B cell (primary cell): ENCODE measurements around the gene ZSCAN2. TPM values are rescaled to one million over a fixed set of nuclear protein-coding genes. Genes with fewer than 3 reads are reported as not detected.
"Not testable (repeated sequence)": the region's sequence is repeated elsewhere in the genome, so short reads cannot be mapped to it uniquely, and the experiment has no call there.

ENCODE experiments used
- ATAC-seq: fragments of 200-7000 bp; cut with Tn5 transposase; one replicate; pipeline ENCODE4 v1.10.0; 2021; ENCODE audit warnings: low read depth, mild to moderate bottlenecking, moderate number of reproducible peaks, moderate library complexity
- CTCF ChIA-PET: fragments of 350-600 bp; sonication (Branson Sonifier 250); formaldehyde crosslinking; loops from one replicate; lab custom pipeline; 2021; ENCODE audit warnings: antibody characterized with exemption, inconsistent platforms; lab: Charles Lee
- POLR2A ChIA-PET: fragments of 350-600 bp; sonication (Branson Sonifier 250); formaldehyde crosslinking; loops from one replicate; lab custom pipeline; 2021; ENCODE audit warnings: antibody characterized with exemption; lab: Charles Lee
- DNase-seq: peaks from one replicate; pipeline ENCODE4 v3.0.0; 2013
- H2AFZ ChIP-seq: 2 replicates; pipeline ENCODE4 v1.6.1; 2012; ENCODE audit warnings: mild to moderate bottlenecking, low read depth, low read length; ENCODE audit not compliant: insufficient read depth, poor library complexity, severe bottlenecking
- H3K27ac ChIP-seq, 2 donors: 1 replicate in 1 of 2; 2 replicates in 1 of 2; pipeline ENCODE4 v1.5.1; 2012 to 2013; ENCODE audit warnings: low read length in 2 of 2, mild to moderate bottlenecking in 2 of 2, moderate library complexity in 1 of 2
- H3K27me3 ChIP-seq, 4 experiments: fragments of 200-600 bp in 1 of 4; sonication (generic) in 1 of 4; replicated peaks in 1 of 4; 1 replicate in 2 of 4; 2 replicates in 2 of 4; pipeline versions ENCODE4 v1.6.1 to v1.7.0; 2013 to 2016; ENCODE audit warnings: low read length in 3 of 4, mild to moderate bottlenecking in 2 of 4, mixed read lengths in 1 of 4, moderate library complexity in 1 of 4; ENCODE audit not compliant: insufficient read depth in 4 of 4, control insufficient read depth in 3 of 4; ENCODE audit errors: control extremely low read depth in 1 of 4
- H3K36me3 ChIP-seq, 2 experiments: replicated peaks in 1 of 2; 1 replicate in 1 of 2; 2 replicates in 1 of 2; pipeline versions ENCODE4 v1.6.1 to v1.7.1; 2013; ENCODE audit warnings: low read length in 1 of 2; ENCODE audit not compliant: insufficient read depth in 2 of 2, control insufficient read depth in 1 of 2; ENCODE audit errors: control extremely low read depth in 1 of 2, extremely low read depth in 1 of 2
- H3K4me1 ChIP-seq, 2 donors: fragments of 200-600 bp in 1 of 2; sonication (generic) in 1 of 2; 1 replicate in 1 of 2; 2 replicates in 1 of 2; pipeline versions ENCODE4 v1.5.1 to v1.6.1; 2013 to 2017; ENCODE audit warnings: low read length in 2 of 2; ENCODE audit not compliant: control insufficient read depth in 2 of 2, insufficient read depth in 2 of 2
- H3K4me2 ChIP-seq: replicated peaks from 2 replicates; pipeline ENCODE3; 2012; ENCODE audit warnings: mild to moderate bottlenecking, low read depth, low read length; ENCODE audit not compliant: poor library complexity, severe bottlenecking
- H3K4me3 ChIP-seq, 5 experiments: fragments of 200-600 bp in 1 of 5; sonication (generic) in 1 of 5; 1 replicate in 3 of 5; 2 replicates in 2 of 5; pipeline versions ENCODE4 v1.5.1 to v1.7.0; 2011 to 2016; ENCODE audit warnings: low read length in 4 of 5, mild to moderate bottlenecking in 4 of 5, low read depth in 2 of 5, control low read depth in 1 of 5, moderate library complexity in 1 of 5; ENCODE audit not compliant: insufficient read depth in 1 of 5; ENCODE audit errors: control extremely low read depth in 1 of 5, extremely low read depth in 1 of 5
- H3K79me2 ChIP-seq: fragments of 200-600 bp; sonication (generic); one replicate; pipeline ENCODE4 v1.6.0; 2016; ENCODE audit warnings: low read length; ENCODE audit not compliant: control insufficient read depth, insufficient read depth
- H3K9ac ChIP-seq: fragments of 200-600 bp; sonication (generic); 2 replicates; pipeline ENCODE4 v1.6.1; 2017; ENCODE audit warnings: mild to moderate bottlenecking, low read length, moderate library complexity
- H3K9me3 ChIP-seq, 3 donors: one replicate each; pipeline versions ENCODE4 v1.6.1 to v1.7.1; 2013; ENCODE audit warnings: low read length in 2 of 3; ENCODE audit not compliant: control insufficient read depth in 2 of 3, insufficient read depth in 1 of 3; ENCODE audit errors: control extremely low read depth in 1 of 3
- H4K20me1 ChIP-seq: 2 replicates; pipeline ENCODE4 v1.6.0; 2012; ENCODE audit warnings: mild to moderate bottlenecking, low read length; ENCODE audit not compliant: insufficient read depth, control insufficient read depth, poor library complexity, severe bottlenecking
- H3K27ac Mint-ChIP-seq: one replicate; pipeline ENCODE4 v1.8.0; 2021; ENCODE audit warnings: mixed read lengths
- H3K27me3 Mint-ChIP-seq: one replicate; pipeline ENCODE4 v1.8.0; 2021; ENCODE audit warnings: mixed read lengths
- H3K4me1 Mint-ChIP-seq: one replicate; pipeline ENCODE4 v1.8.0; 2021; ENCODE audit warnings: mixed read lengths
- H3K4me3 Mint-ChIP-seq: one replicate; pipeline ENCODE4 v1.8.0; 2021; ENCODE audit warnings: mixed read lengths
- H3K9me3 Mint-ChIP-seq: one replicate; pipeline ENCODE4 v1.8.0; 2022; ENCODE audit warnings: mixed read lengths; ENCODE audit not compliant: insufficient read depth
- EZH2 ChIP-seq: IDR thresholded peaks from 2 replicates; pipeline ENCODE4 v1.6.1; 2012; ENCODE audit warnings: borderline replicate concordance, low read depth, mild to moderate bottlenecking, moderate library complexity, low read length; ENCODE audit not compliant: insufficient read depth, poor library complexity, severe bottlenecking
- WGBS: methylation state at CpG from one replicate; pipeline ENCODE4 v1.1.5; 2013; ENCODE audit warnings: missing lambda C conversion rate; ENCODE audit not compliant: insufficient coverage; 5-methylcytosine and 5-hydroxymethylcytosine counted together
- intact Hi-C: fragments of 100-400 bp; cut with micrococcal nuclease; formaldehyde crosslinking; loops from one replicate; pipeline ENCODE4 v1.10.0; 2022
- polyA plus RNA-seq: library from polyadenylated mRNA; depleted of rRNA; stranded (reverse); fragments of >200 nt; gene quantifications from 2 replicates; pipeline ENCODE4 v1.2.3, GENCODE V29; 2012
- total RNA-seq, 2 donors: library from RNA; stranded (reverse); fragments of 120-200 nt in 1 of 2; gene quantifications; 1 replicate in 1 of 2; 2 replicates in 1 of 2; pipeline versions ENCODE4 v1.2.3 to v1.2.4, GENCODE V29; 2013 to 2022
- TF ChIP-seq, protein P1 (sequence below): fragments of 200-600 bp; IDR thresholded peaks from one replicate; pipeline ENCODE4 v1.8.0; 2022; ENCODE audit warnings: antibody characterized with exemption, mild to moderate bottlenecking

The ZSCAN2 gene
- total and polyA plus RNA-seq, 2 donors (not counting 1 experiment from before 2014, with no cell fraction given): 9.9 to 18.6 TPM

DNA sequence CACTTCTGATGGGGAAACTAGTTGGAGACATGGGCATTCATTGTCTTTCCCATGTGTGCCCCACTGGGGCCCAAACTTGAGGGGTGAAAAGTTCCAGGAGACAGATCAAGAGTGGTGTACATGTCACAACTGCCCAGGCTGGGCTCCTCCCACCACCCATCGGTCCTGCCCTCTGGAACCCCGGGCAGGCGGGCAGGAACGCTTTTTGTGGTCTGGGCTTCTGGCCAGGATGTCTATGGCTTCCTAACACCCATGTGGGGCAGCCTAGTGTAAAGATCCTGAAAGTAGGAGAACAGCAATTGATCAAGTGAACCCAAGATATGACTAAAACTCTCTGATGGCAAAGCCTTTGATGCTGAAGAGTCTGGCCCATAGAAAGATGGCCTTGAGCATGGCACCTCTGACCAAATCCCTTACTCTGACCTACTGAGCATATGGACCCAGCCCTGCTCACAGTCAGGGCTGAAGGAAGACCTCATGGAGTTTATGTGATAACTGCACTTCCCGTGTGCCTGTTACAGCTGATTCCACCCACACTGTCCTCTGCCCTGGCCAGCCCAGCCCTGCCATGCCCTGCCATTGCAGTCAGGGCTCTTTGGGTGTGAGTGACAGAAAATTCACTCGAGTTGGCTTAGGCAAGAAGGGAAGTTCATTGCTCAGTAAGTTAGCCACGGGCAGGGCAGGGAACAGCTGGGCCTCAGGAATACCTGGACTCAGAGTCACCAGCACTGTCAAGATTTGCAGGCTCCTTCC, 19.0 kb upstream of the ZSCAN2 start:
- H3K4me1 ChIP-seq, H3K9me3 ChIP-seq, H3K4me3 ChIP-seq, H3K36me3 ChIP-seq, H3K4me1 Mint-ChIP-seq, H3K9me3 Mint-ChIP-seq, intact Hi-C loops, ATAC-seq, H3K79me2 ChIP-seq, H4K20me1 ChIP-seq, H3K27ac ChIP-seq, POLR2A ChIA-PET, DNase-seq, H3K4me2 ChIP-seq, H3K9ac ChIP-seq, H2AFZ ChIP-seq, CTCF ChIA-PET, H3K27ac Mint-ChIP-seq, H3K4me3 Mint-ChIP-seq, H3K27me3 ChIP-seq: not testable (repeated sequence)
- WGBS: 29% methylated on average over 2 of the region's 7 CpGs
- peaks cover 14% of the 10 kb centered on the region for H3K27me3 Mint-ChIP-seq

DNA sequence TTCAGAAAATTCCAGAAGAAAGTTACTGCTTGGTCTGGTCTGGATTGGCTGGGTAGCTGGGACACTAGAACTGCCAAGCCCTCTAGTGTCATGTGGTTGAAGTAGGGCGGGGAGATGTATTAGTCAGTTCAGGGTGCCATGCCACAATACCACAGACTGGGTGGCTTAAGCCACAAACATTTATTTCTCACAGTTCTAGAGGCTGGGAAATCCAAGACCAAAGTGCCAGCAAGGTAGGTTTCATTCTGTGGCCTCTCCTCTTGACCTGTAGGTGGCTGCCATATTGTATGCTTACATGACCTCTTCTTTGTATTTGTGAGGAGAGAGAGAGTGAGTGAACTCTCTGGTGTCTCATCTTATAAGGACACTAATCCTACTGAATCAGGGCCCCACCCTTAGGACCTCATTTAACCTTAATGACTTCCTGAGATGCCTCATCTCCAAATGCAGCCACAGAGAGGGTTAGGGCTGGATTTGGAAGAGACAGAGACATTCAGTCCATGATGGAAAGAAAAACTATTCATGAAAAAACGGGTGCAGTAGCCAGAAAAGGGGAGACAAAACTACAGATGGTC, 18.1 kb upstream of the ZSCAN2 start:
- H3K27me3 Mint-ChIP-seq: peaks cover 14% of the 10 kb centered on the region
- Histone ChIP-seq H3K9me3 (no peaks in the 10 kb centered on the region), H3K27ac (no peak overlapping the region), H3K79me2 (no peaks in the 10 kb centered on the region), H3K4me2 (no peak overlapping the region), H3K4me1 (no peaks in the 10 kb centered on the region), H3K4me3 (no peak overlapping the region), H3K9ac (no peak overlapping the region), H4K20me1 (no peaks in the 10 kb centered on the region), H3K36me3 (no peaks in the 10 kb centered on the region), H2AFZ (no peak overlapping the region), H3K27me3 (peaks cover 0 to 7% (median 0%) of the 10 kb centered on the region in 4 experiments)
- no peaks in the 10 kb centered on the region for H3K4me1 Mint-ChIP-seq
- DNase-seq: no peak
- H3K9me3 Mint-ChIP-seq: no peaks in the 10 kb centered on the region
- no peak for ATAC-seq
- 90% methylated on average over 2 of the region's 2 CpGs for WGBS
- no peak overlapping the region for H3K27ac Mint-ChIP-seq
- TF ChIP-seq EZH2: no peak
- TF ChIP-seq, protein P1, sequence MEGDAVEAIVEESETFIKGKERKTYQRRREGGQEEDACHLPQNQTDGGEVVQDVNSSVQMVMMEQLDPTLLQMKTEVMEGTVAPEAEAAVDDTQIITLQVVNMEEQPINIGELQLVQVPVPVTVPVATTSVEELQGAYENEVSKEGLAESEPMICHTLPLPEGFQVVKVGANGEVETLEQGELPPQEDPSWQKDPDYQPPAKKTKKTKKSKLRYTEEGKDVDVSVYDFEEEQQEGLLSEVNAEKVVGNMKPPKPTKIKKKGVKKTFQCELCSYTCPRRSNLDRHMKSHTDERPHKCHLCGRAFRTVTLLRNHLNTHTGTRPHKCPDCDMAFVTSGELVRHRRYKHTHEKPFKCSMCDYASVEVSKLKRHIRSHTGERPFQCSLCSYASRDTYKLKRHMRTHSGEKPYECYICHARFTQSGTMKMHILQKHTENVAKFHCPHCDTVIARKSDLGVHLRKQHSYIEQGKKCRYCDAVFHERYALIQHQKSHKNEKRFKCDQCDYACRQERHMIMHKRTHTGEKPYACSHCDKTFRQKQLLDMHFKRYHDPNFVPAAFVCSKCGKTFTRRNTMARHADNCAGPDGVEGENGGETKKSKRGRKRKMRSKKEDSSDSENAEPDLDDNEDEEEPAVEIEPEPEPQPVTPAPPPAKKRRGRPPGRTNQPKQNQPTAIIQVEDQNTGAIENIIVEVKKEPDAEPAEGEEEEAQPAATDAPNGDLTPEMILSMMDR: no peak
- ChIA-PET CTCF (no interaction called here), POLR2A (no interaction called here)
- intact Hi-C loops: no loop called here
- no peak overlapping the region for H3K4me3 Mint-ChIP-seq

DNA sequence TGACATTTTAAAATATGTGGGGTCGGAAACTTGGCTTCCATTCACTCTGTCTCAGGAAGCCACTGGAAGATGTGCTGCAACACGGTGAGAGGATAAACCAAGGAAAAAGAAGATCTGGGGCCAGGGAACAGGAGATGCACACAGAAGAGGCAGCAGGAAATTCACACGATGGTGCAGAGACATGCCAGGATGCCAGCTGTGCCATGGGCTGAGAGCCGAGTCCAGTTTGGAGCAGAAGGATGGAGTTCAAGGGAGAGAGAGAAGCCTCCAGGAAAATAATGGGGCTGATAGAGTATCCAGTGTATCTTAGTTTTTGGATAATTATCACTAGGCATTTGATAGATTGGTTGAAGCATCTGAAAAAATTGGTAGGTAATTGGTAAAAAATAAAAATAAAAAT, 16.9 kb upstream of the ZSCAN2 start:
- ATAC-seq: not testable (repeated sequence)
- WGBS: 78% methylated on average over 4 of the region's 4 CpGs
- CTCF ChIA-PET: interaction anchor here (1.2 kb wide), 1 partner anchor 13 kb away, joined by 4 read pairs; no protein-coding TSS in a partner anchor

More for the DNA sequence above, 16.9 kb upstream of the ZSCAN2 start:
- H3K27ac Mint-ChIP-seq, H3K4me1 ChIP-seq, H3K4me3 Mint-ChIP-seq, DNase-seq, H3K36me3 ChIP-seq, H3K9me3 ChIP-seq, H3K4me3 ChIP-seq, H3K4me1 Mint-ChIP-seq, H2AFZ ChIP-seq, H3K79me2 ChIP-seq, H3K9me3 Mint-ChIP-seq, H3K9ac ChIP-seq, H4K20me1 ChIP-seq, H3K4me2 ChIP-seq, POLR2A ChIA-PET, H3K27ac ChIP-seq, intact Hi-C loops, H3K27me3 ChIP-seq: not testable (repeated sequence)
- peaks cover 14% of the 10 kb centered on the region for H3K27me3 Mint-ChIP-seq
